H1 (cell line): ENCODE data around the gene DHPS. TPM values are rescaled to one million over a fixed set of nuclear protein-coding genes. Genes with fewer than 3 reads are reported as not detected.

Source experiments
- ASH2L ChIP-seq: fragments of 200-600, 300-600 bp; sonication (generic); IDR thresholded peaks from one replicate; pipeline ENCODE4 v1.7.1; 2017; ENCODE audit warnings: low read length
- ATF2 ChIP-seq: IDR thresholded peaks from 2 replicates; pipeline ENCODE4 v1.6.1; 2012; ENCODE audit warnings: low read length, inconsistent platforms
- ATF3 ChIP-seq: IDR thresholded peaks from 2 replicates; pipeline ENCODE4 v1.6.1; 2011; ENCODE audit warnings: low read depth, mild to moderate bottlenecking, low read length; ENCODE audit not compliant: insufficient read depth
- BRCA1 ChIP-seq: IDR thresholded peaks from 2 replicates; pipeline ENCODE4 v1.6.1; 2012; ENCODE audit warnings: low read depth, low read length, improper control_type of control experiment
- CBX8 ChIP-seq: fragments of 300-800, 300-1000 bp; sonication (generic); IDR thresholded peaks from 2 replicates; pipeline ENCODE4 v1.7.1; 2016; ENCODE audit warnings: low read depth, low read length, borderline replicate concordance
- CHD2 ChIP-seq: IDR thresholded peaks from 2 replicates; pipeline ENCODE4 v1.6.1; 2012; ENCODE audit warnings: low read length, improper control_type of control experiment
- CTBP2 ChIP-seq: IDR thresholded peaks from 2 replicates; pipeline ENCODE4 v1.7.0; 2011; ENCODE audit warnings: borderline replicate concordance, mild to moderate bottlenecking, moderate library complexity, mixed read lengths, low read length; ENCODE audit not compliant: insufficient read depth, insufficient read length
- EGR1 ChIP-seq: IDR thresholded peaks from 2 replicates; pipeline ENCODE4 v1.6.1; 2011; ENCODE audit warnings: low read depth, low read length, borderline replicate concordance
- GABPA ChIP-seq: IDR thresholded peaks from 2 replicates; pipeline ENCODE4 v1.6.1; 2011; ENCODE audit warnings: mild to moderate bottlenecking, low read length, moderate library complexity, borderline replicate concordance; ENCODE audit not compliant: insufficient read depth
- JUND ChIP-seq: IDR thresholded peaks from 2 replicates; pipeline ENCODE4 v1.6.1; 2011; ENCODE audit warnings: mild to moderate bottlenecking, improper control_type of control experiment, low read length
- KDM4A ChIP-seq: IDR thresholded peaks from one replicate; pipeline ENCODE4 v1.7.1; 2012; ENCODE audit warnings: low read depth, mild to moderate bottlenecking, moderate library complexity, low read length, inconsistent platforms; ENCODE audit not compliant: severe bottlenecking
- PHF8 ChIP-seq: fragments of 200-600 bp; sonication (generic); conservative IDR thresholded peaks from 2 replicates; pipeline ENCODE4 v1.7.1; 2012; ENCODE audit warnings: low read depth, mild to moderate bottlenecking, inconsistent platforms, low read length, moderate library complexity
- SIN3A ChIP-seq, 2 experiments: IDR thresholded peaks in 1 of 2; conservative IDR thresholded peaks in 1 of 2; 2 replicates each; pipeline ENCODE4 v1.6.1; 2011 to 2012; ENCODE audit warnings: low read length in 2 of 2, improper control_type of control experiment in 1 of 2, low read depth in 1 of 2, mild to moderate bottlenecking in 1 of 2
- SIX5 ChIP-seq: IDR thresholded peaks from 2 replicates; pipeline ENCODE4 v1.6.1; 2011; ENCODE audit warnings: mild to moderate bottlenecking, low read depth, low read length
- SP1 ChIP-seq: IDR thresholded peaks from 2 replicates; pipeline ENCODE4 v1.6.1; 2011; ENCODE audit warnings: low read depth, low read length
- SUZ12 ChIP-seq: fragments of 200-600 bp; sonication (generic); IDR thresholded peaks from 2 replicates; pipeline ENCODE4 v1.6.1; 2012; ENCODE audit warnings: mild to moderate bottlenecking, inconsistent platforms, low read length, moderate library complexity, mixed read lengths
- TAF1 ChIP-seq: IDR thresholded peaks from 2 replicates; pipeline ENCODE4 v1.6.1; 2011; ENCODE audit warnings: mild to moderate bottlenecking, low read depth, low read length
- TEAD4 ChIP-seq: IDR thresholded peaks from 2 replicates; pipeline ENCODE4 v1.6.1; 2012; ENCODE audit warnings: low read depth, low read length, inconsistent platforms, mixed read lengths
- USF2 ChIP-seq: IDR thresholded peaks from 2 replicates; pipeline ENCODE4 v1.6.1; 2011; ENCODE audit warnings: low read length, improper control_type of control experiment
- polyA plus RNA-seq, 7 experiments: library from polyadenylated mRNA; depleted of rRNA in 3 of 7; stranded (reverse) in 5 of 7; unstranded in 2 of 7; fragments of >200 nt in 5 of 7; fragments of 200-250 nt in 2 of 7; gene quantifications; 1 replicate in 5 of 7; 2 replicates in 1 of 7; 4 replicates in 1 of 7; pipeline versions ENCODE4 v1.2.1 to v1.2.3, GENCODE V29; 2011 to 2013; ENCODE audit warnings: missing spikeins in 2 of 7, mixed read lengths in 2 of 7
- total RNA-seq: library from RNA; stranded (reverse); fragmentation: NEBNext Ultra II Directional; extraction: Animal tissue kit (Norgen Biotek cat#: 25700); gene quantifications from 2 replicates; pipeline ENCODE4 v1.2.1, GENCODE V29; 2021

DHPS gene
- total and polyA plus RNA-seq, 2 of the 8 experiments (the other 6 are each of a cell fraction or from before 2014, with no cell fraction given): 86.6 to 99.6 TPM

GRCh38 chr19:12669270-12670158 is 12.2 kb downstream of the DHPS start (continued):
- TF ChIP-seq SUZ12 (no peak), SP1 (no peak), EGR1 (no peak), JUND (0 out of 2 replicates have a peak, but pooled peaks have one; percentile 25), BRCA1 (no peak), GABPA (peak; percentile 98), KDM4A (peak; percentile 65), ATF2 (peak; percentile 80; the same call in 1 of the 2 replicates), SIN3A (conservative IDR thresholded peaks at IDR 0.05 in 1 of 2, IDR thresholded peaks at IDR 0.05 in 1 of 2; ENCODE audit: low read depth in 1 of 2, low read length in 2 of 2) (peak; percentile 26 to 93; a peak in 2 of 4 replicates), CTBP2 (no peak), TEAD4 (0 out of 2 replicates have a peak, but pooled peaks have one; percentile 15), CHD2 (0 out of 2 replicates have a peak, but pooled peaks have one; percentile 46), ASH2L (peak; percentile 91), USF2 (no peak), TAF1 (peak; percentile 76), PHF8 (peak; percentile 52), SIX5 (peak; percentile 26; the same call in 1 of the 2 replicates), ATF3 (no peak), CBX8 (no peak)
